ENCODE measurements around the gene LCNL1. TPM values are rescaled to one million over a fixed set of nuclear protein-coding genes. Genes with fewer than 3 reads are reported as not detected.

Gene LCNL1
- polyA plus RNA-seq, 1 donor (not counting 4 experiments of a cell fraction or from before 2014, with no cell fraction given): not detected

GRCh38 chr9:136953771-136954269, 29.0 kb upstream of the LCNL1 start:
- Histone ChIP-seq H3K4me2 (ENCODE audit: control insufficient read depth, extremely low read depth, insufficient read depth, low read depth, low read length) (no peak overlapping the region), H4K20me1 (ENCODE audit: control insufficient read depth, extremely low read depth, insufficient read depth, low read length) (no peaks in the 10 kb centered on the region), H2AFZ (ENCODE audit: control insufficient read depth, low read length) (no peak overlapping the region), H3K36me3 (ENCODE audit: control insufficient read depth in 2 of 2, extremely low read depth in 1 of 2, insufficient read depth in 2 of 2, low read length in 2 of 2) (no peaks in the 10 kb centered on the region), H3K9me1 (ENCODE audit: control insufficient read depth, extremely low read depth, insufficient read depth, low read length) (no peaks in the 10 kb centered on the region), H3K79me2 (ENCODE audit: control insufficient read depth, insufficient read depth, low read length) (no peaks in the 10 kb centered on the region), H3K9me3 (ENCODE audit: control insufficient read depth, low read depth, low read length) (no peaks in the 10 kb centered on the region), H3K27me3 (ENCODE audit: control insufficient read depth, extremely low read depth, insufficient read depth, low read length) (peaks cover 5% of the 10 kb centered on the region), H3K9ac (ENCODE audit: control insufficient read depth, extremely low read depth, insufficient read depth, low read length) (no peak overlapping the region), H3K27ac (ENCODE audit: control insufficient read depth, insufficient read depth, low read length) (no peak overlapping the region), H3K4me1 (ENCODE audit: control insufficient read depth, extremely low read depth, insufficient read depth, low read length) (peaks cover 5% of the 10 kb centered on the region), H3K4me3 (ENCODE audit: control insufficient read depth in 2 of 3, extremely low read depth in 1 of 3, insufficient read depth in 2 of 3, low read depth in 1 of 3, low read length in 3 of 3) (no peak overlapping the region)
- TF ChIP-seq, protein P1, sequence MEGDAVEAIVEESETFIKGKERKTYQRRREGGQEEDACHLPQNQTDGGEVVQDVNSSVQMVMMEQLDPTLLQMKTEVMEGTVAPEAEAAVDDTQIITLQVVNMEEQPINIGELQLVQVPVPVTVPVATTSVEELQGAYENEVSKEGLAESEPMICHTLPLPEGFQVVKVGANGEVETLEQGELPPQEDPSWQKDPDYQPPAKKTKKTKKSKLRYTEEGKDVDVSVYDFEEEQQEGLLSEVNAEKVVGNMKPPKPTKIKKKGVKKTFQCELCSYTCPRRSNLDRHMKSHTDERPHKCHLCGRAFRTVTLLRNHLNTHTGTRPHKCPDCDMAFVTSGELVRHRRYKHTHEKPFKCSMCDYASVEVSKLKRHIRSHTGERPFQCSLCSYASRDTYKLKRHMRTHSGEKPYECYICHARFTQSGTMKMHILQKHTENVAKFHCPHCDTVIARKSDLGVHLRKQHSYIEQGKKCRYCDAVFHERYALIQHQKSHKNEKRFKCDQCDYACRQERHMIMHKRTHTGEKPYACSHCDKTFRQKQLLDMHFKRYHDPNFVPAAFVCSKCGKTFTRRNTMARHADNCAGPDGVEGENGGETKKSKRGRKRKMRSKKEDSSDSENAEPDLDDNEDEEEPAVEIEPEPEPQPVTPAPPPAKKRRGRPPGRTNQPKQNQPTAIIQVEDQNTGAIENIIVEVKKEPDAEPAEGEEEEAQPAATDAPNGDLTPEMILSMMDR (optimal IDR thresholded peaks at IDR 0.05 in 1 of 3, IDR thresholded peaks at IDR 0.05 in 1 of 3, conservative IDR thresholded peaks at IDR 0.05 in 1 of 3; ENCODE audit: extremely low read depth in 1 of 3, insufficient read depth in 2 of 3, low read length in 3 of 3): no peak
- TF ChIP-seq EZH2 (IDR thresholded peaks at IDR 0.05; ENCODE audit: low read length): no peak
- DNase-seq (ENCODE audit: low read depth, low spot score) (no peak), FAIRE-seq (no peak)
- dilution Hi-C loops (cut with MboI; ENCODE audit: extremely low pct_ligation_motif_present, low sequenced_read_pairs): no loop called here

GRCh38 chr9:136954270-136955083, 28.3 kb upstream of the LCNL1 start:
- Histone ChIP-seq H3K9ac (ENCODE audit: control insufficient read depth, extremely low read depth, insufficient read depth, low read length) (no peak overlapping the region), H3K36me3 (ENCODE audit: control insufficient read depth in 2 of 2, extremely low read depth in 1 of 2, insufficient read depth in 2 of 2, low read length in 2 of 2) (no peaks in the 10 kb centered on the region), H3K4me3 (ENCODE audit: control insufficient read depth in 2 of 3, extremely low read depth in 1 of 3, insufficient read depth in 2 of 3, low read depth in 1 of 3, low read length in 3 of 3) (no peak overlapping the region), H3K9me1 (ENCODE audit: control insufficient read depth, extremely low read depth, insufficient read depth, low read length) (no peaks in the 10 kb centered on the region), H3K79me2 (ENCODE audit: control insufficient read depth, insufficient read depth, low read length) (no peaks in the 10 kb centered on the region), H3K27ac (ENCODE audit: control insufficient read depth, insufficient read depth, low read length) (no peak overlapping the region), H3K4me1 (ENCODE audit: control insufficient read depth, extremely low read depth, insufficient read depth, low read length) (peaks cover 5% of the 10 kb centered on the region), H2AFZ (ENCODE audit: control insufficient read depth, low read length) (no peak overlapping the region), H3K9me3 (ENCODE audit: control insufficient read depth, low read depth, low read length) (no peaks in the 10 kb centered on the region), H3K27me3 (ENCODE audit: control insufficient read depth, extremely low read depth, insufficient read depth, low read length) (peaks cover 5% of the 10 kb centered on the region), H4K20me1 (ENCODE audit: control insufficient read depth, extremely low read depth, insufficient read depth, low read length) (no peaks in the 10 kb centered on the region), H3K4me2 (ENCODE audit: control insufficient read depth, extremely low read depth, insufficient read depth, low read depth, low read length) (no peak overlapping the region)
- FAIRE-seq (no peak), DNase-seq (ENCODE audit: low read depth, low spot score) (no peak)
- TF ChIP-seq EZH2 (IDR thresholded peaks at IDR 0.05; ENCODE audit: low read length): no peak
- TF ChIP-seq, protein P1 (optimal IDR thresholded peaks at IDR 0.05 in 1 of 3, IDR thresholded peaks at IDR 0.05 in 1 of 3, conservative IDR thresholded peaks at IDR 0.05 in 1 of 3; ENCODE audit: extremely low read depth in 1 of 3, insufficient read depth in 2 of 3, low read length in 3 of 3): no peak
- dilution Hi-C loops (cut with MboI; ENCODE audit: extremely low pct_ligation_motif_present, low sequenced_read_pairs): no loop called here
